Neural cell (in vitro differentiated cells): ENCODE measurements around the gene PRG3. TPM values are rescaled to one million over a fixed set of nuclear protein-coding genes. Genes with fewer than 3 reads are reported as not detected.

Source experiments
- H2AFZ ChIP-seq: fragments of 200-600, 300-800 bp; sonication (generic), shearing (Covaris generic); 2 replicates; pipeline ENCODE4 v1.6.0; 2014; ENCODE audit warnings: low read depth, mild to moderate bottlenecking, antibody characterized with exemption, low read length, moderate library complexity
- H3F3A ChIP-seq: fragments of 200-600 bp; shearing (Covaris generic); 2 replicates; pipeline ENCODE4 v1.6.1; 2016; ENCODE audit warnings: mild to moderate bottlenecking, moderate library complexity, mixed read lengths, antibody characterized with exemption, low read length; ENCODE audit not compliant: insufficient read depth, poor library complexity, severe bottlenecking
- H3K27ac ChIP-seq: fragments of 200-600, 300-800 bp; sonication (generic), shearing (Covaris generic); 2 replicates; pipeline ENCODE4 v1.5.1; 2014; ENCODE audit warnings: mild to moderate bottlenecking, low read length, moderate library complexity
- H3K27me3 ChIP-seq: fragments of 300-800, 200-600 bp; sonication (generic), shearing (Covaris generic); 2 replicates; pipeline ENCODE4 v1.6.0; 2014; ENCODE audit warnings: mild to moderate bottlenecking, low read depth, low read length, moderate library complexity; ENCODE audit not compliant: insufficient read depth
- H3K36me3 ChIP-seq: fragments of 300-800, 200-600 bp; sonication (generic), shearing (Covaris generic); 2 replicates; pipeline ENCODE4 v1.5.1; 2014; ENCODE audit warnings: mild to moderate bottlenecking, antibody characterized with exemption, low read length, moderate library complexity; ENCODE audit not compliant: insufficient read depth
- H3K4me2 ChIP-seq: fragments of 300-800, 200-600 bp; sonication (generic), shearing (Covaris generic); 2 replicates; pipeline ENCODE4 v1.6.0; 2014; ENCODE audit warnings: mild to moderate bottlenecking, low read length
- H3K4me3 ChIP-seq: fragments of 300-800, 200-600 bp; sonication (generic), shearing (Covaris generic); 2 replicates; pipeline ENCODE4 v1.5.1; 2014; ENCODE audit warnings: mild to moderate bottlenecking, low read length, moderate library complexity
- H3K79me2 ChIP-seq: fragments of 200-600 bp; shearing (Covaris generic); replicated peaks from 2 replicates; pipeline ENCODE4 v1.6.0; 2014; ENCODE audit warnings: mild to moderate bottlenecking, low read length, moderate library complexity; ENCODE audit not compliant: insufficient read depth
- H3K9ac ChIP-seq: fragments of 300-800, 200-600 bp; sonication (generic), shearing (Covaris generic); 2 replicates; pipeline ENCODE4 v1.6.1; 2016; ENCODE audit warnings: mild to moderate bottlenecking, low read length, mixed read lengths
- H3K9me2 ChIP-seq: fragments of 200-600 bp; shearing (Covaris generic); 2 replicates; pipeline ENCODE4 v1.6.1; 2016; ENCODE audit warnings: mild to moderate bottlenecking, low read length, mixed read lengths; ENCODE audit not compliant: insufficient read depth
- H3K9me3 ChIP-seq: fragments of 200-600, 300-800 bp; sonication (generic), shearing (Covaris generic); 2 replicates; pipeline ENCODE4 v1.6.1; 2016; ENCODE audit warnings: mild to moderate bottlenecking, mixed run types, low read length, moderate library complexity, mixed read lengths
- H4K20me1 ChIP-seq: fragments of 200-600 bp; shearing (Covaris generic); 2 replicates; pipeline ENCODE4 v1.6.1; 2016; ENCODE audit warnings: mild to moderate bottlenecking, mixed run types; ENCODE audit not compliant: insufficient read depth
- CTCF ChIP-seq: fragments of 450-650 bp; IDR thresholded peaks from 2 replicates; pipeline ENCODE4 v1.5.1; 2014; ENCODE audit warnings: antibody characterized with exemption, mild to moderate bottlenecking, moderate library complexity; ENCODE audit not compliant: poor library complexity, severe bottlenecking
- EP300 ChIP-seq: fragments of 450-650 bp; conservative IDR thresholded peaks from 2 replicates; pipeline ENCODE4 v1.6.1; 2014; ENCODE audit warnings: antibody characterized with exemption, mild to moderate bottlenecking, moderate library complexity; ENCODE audit not compliant: poor library complexity, severe bottlenecking
- EZH2 ChIP-seq: fragments of 200-600, 300-800 bp; shearing (Covaris generic), sonication (generic); IDR thresholded peaks from 2 replicates; pipeline ENCODE4 v1.6.1; 2014; ENCODE audit warnings: antibody characterized with exemption, low read length, borderline replicate concordance, mild to moderate bottlenecking; ENCODE audit not compliant: insufficient read depth, poor library complexity, severe bottlenecking
- MXI1 ChIP-seq: fragments of 450-650 bp; conservative IDR thresholded peaks from 2 replicates; pipeline ENCODE4 v1.6.1; 2014; ENCODE audit warnings: antibody characterized with exemption, mild to moderate bottlenecking; ENCODE audit not compliant: poor library complexity, severe bottlenecking
- POLR2AphosphoS5 ChIP-seq: IDR thresholded peaks from 2 replicates; pipeline ENCODE4 v1.6.1; 2012
- RAD21 ChIP-seq: fragments of 450-650 bp; conservative IDR thresholded peaks from 2 replicates; pipeline ENCODE4 v1.6.1; 2014; ENCODE audit warnings: antibody characterized with exemption, mild to moderate bottlenecking, moderate library complexity
- REST ChIP-seq: IDR thresholded peaks from 2 replicates; pipeline ENCODE4 v1.6.1; 2012; ENCODE audit warnings: borderline replicate concordance
- SMC3 ChIP-seq: fragments of 450-650 bp; conservative IDR thresholded peaks from 2 replicates; pipeline ENCODE4 v1.6.1; 2014; ENCODE audit warnings: antibody characterized with exemption, mild to moderate bottlenecking, moderate library complexity; ENCODE audit not compliant: poor library complexity
- TAF1 ChIP-seq: IDR thresholded peaks from 2 replicates; pipeline ENCODE4 v1.6.1; 2012; ENCODE audit warnings: low read depth
- polyA plus RNA-seq: library from polyadenylated mRNA; depleted of rRNA; stranded (reverse); fragments of >200 nt; gene quantifications from 2 replicates; pipeline ENCODE4 v1.2.3, GENCODE V29; 2014

Gene PRG3
- polyA plus RNA-seq, 1 donor from 2014 or later, result not detected

GRCh38 chr11:57399221-57399620, 18.3 kb upstream of the PRG3 start:
- H3K9ac ChIP-seq, result no peak overlapping the region
- no peak overlapping the region for H2AFZ ChIP-seq
- no peaks in the 10 kb centered on the region for H3K9me2 ChIP-seq
- H3K4me2 ChIP-seq, result no peak overlapping the region
- no peaks in the 10 kb centered on the region for H4K20me1 ChIP-seq
- no peaks in the 10 kb centered on the region for H3K27me3 ChIP-seq
- H3K36me3 ChIP-seq, result no peaks in the 10 kb centered on the region
- H3F3A ChIP-seq, result no peaks in the 10 kb centered on the region
- H3K79me2 ChIP-seq, result no peaks in the 10 kb centered on the region
- H3K9me3 ChIP-seq, result no peaks in the 10 kb centered on the region
- no peak overlapping the region for H3K27ac ChIP-seq
- no peak overlapping the region for H3K4me3 ChIP-seq
- TF ChIP-seq MXI1 (no peak), CTCF (no peak), EP300 (no peak), EZH2 (no peak), SMC3 (no peak)

GRCh38 chr11:57397394-57397990, 16.5 kb upstream of the PRG3 start:
- Histone ChIP-seq H3K27ac (no peak overlapping the region), H3F3A (no peaks in the 10 kb centered on the region), H2AFZ (no peak overlapping the region), H3K4me3 (no peak overlapping the region), H3K9me3 (no peaks in the 10 kb centered on the region), H3K9me2 (no peaks in the 10 kb centered on the region), H3K4me2 (no peak overlapping the region), H3K36me3 (no peaks in the 10 kb centered on the region), H4K20me1 (no peaks in the 10 kb centered on the region), H3K9ac (no peak overlapping the region), H3K79me2 (no peaks in the 10 kb centered on the region), H3K27me3 (no peaks in the 10 kb centered on the region)
- TF ChIP-seq MXI1 (no peak), POLR2AphosphoS5 (no peak), RAD21 (no peak), EP300 (no peak), TAF1 (no peak)

- no peak for TF ChIP-seq TAF1
- no peak for TF ChIP-seq RAD21
- no peak for TF ChIP-seq POLR2AphosphoS5
- TF ChIP-seq EP300, result no peak
- TF ChIP-seq MXI1, result no peak
- no peak for TF ChIP-seq EZH2
- TF ChIP-seq SMC3, result no peak
- TF ChIP-seq REST, result no peak
- TF ChIP-seq CTCF, result no peak
- Histone ChIP-seq H3K36me3 (no peaks in the 10 kb centered on the region), H3F3A (no peaks in the 10 kb centered on the region), H4K20me1 (no peaks in the 10 kb centered on the region), H2AFZ (no peak overlapping the region), H3K4me3 (no peak overlapping the region), H3K9me3 (no peaks in the 10 kb centered on the region), H3K27ac (no peak overlapping the region), H3K27me3 (no peaks in the 10 kb centered on the region), H3K4me2 (no peak overlapping the region), H3K9me2 (no peaks in the 10 kb centered on the region), H3K79me2 (no peaks in the 10 kb centered on the region), H3K9ac (no peak overlapping the region)
Observed at GRCh38 chr11:57396744-57397143, 15.8 kb upstream of the PRG3 start.
